Omental fat pad (tissue), 4 donors: ENCODE results near the gene ULBP1. TPM values are rescaled to one million over a fixed set of nuclear protein-coding genes. Genes with fewer than 3 reads are reported as not detected.
"Not testable (repeated sequence)": the region's sequence is repeated elsewhere in the genome, so short reads cannot be mapped to it uniquely, and the experiment has no call there.

Source experiments
- ATAC-seq: fragments of 150-250 bp; one replicate; pipeline ENCODE4 v1.9.1; 2016; ENCODE audit warnings: mild to moderate bottlenecking, moderate library complexity; ENCODE audit not compliant: low FRiP score
- DNase-seq: peaks from one replicate; pipeline ENCODE4 v3.0.0-alpha.2; 2019; ENCODE audit warnings: low spot score
- total RNA-seq, 4 donors: library from RNA; depleted of rRNA; stranded (reverse); fragments of >200 nt; gene quantifications; one replicate each; pipeline ENCODE4 v1.1.0, GENCODE V29; 2016
- TF ChIP-seq, protein P1 (sequence below), 3 donors: fragments of 450-650 bp; IDR thresholded peaks; one replicate each; pipeline ENCODE4 v1.5.1; 2016 to 2017; ENCODE audit warnings: antibody characterized with exemption in 3 of 3, mild to moderate bottlenecking in 3 of 3, moderate library complexity in 2 of 3

The ULBP1 gene
- total RNA-seq, 4 donors from 2014 or later = 0.25 to 0.37 TPM; not detected in 2

DNA sequence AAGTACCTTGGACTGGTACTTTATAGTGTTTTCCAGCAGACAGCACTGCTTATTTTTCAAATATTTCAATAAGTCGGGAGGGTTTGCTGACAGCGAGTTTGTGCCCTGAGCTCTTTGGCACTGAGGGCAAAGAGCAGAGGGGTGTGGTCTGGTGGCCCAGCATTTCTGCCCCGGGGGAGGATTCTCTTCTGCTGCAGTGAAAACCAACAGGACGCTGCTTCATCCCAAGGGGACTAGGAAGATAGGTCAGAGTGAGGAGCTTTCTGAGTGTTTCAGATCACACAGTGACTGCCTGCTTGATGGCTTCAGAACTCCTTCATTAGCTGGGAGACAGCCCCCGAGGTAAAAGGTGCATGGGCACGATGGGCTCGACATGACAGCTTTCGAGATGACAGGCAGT, 13.3 kb upstream of the ULBP1 start:
- TF ChIP-seq, protein P1, sequence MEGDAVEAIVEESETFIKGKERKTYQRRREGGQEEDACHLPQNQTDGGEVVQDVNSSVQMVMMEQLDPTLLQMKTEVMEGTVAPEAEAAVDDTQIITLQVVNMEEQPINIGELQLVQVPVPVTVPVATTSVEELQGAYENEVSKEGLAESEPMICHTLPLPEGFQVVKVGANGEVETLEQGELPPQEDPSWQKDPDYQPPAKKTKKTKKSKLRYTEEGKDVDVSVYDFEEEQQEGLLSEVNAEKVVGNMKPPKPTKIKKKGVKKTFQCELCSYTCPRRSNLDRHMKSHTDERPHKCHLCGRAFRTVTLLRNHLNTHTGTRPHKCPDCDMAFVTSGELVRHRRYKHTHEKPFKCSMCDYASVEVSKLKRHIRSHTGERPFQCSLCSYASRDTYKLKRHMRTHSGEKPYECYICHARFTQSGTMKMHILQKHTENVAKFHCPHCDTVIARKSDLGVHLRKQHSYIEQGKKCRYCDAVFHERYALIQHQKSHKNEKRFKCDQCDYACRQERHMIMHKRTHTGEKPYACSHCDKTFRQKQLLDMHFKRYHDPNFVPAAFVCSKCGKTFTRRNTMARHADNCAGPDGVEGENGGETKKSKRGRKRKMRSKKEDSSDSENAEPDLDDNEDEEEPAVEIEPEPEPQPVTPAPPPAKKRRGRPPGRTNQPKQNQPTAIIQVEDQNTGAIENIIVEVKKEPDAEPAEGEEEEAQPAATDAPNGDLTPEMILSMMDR (IDR thresholded peaks at IDR 0.05) = no peak
- DNase-seq = no peak
- ATAC-seq = no peak

DNA sequence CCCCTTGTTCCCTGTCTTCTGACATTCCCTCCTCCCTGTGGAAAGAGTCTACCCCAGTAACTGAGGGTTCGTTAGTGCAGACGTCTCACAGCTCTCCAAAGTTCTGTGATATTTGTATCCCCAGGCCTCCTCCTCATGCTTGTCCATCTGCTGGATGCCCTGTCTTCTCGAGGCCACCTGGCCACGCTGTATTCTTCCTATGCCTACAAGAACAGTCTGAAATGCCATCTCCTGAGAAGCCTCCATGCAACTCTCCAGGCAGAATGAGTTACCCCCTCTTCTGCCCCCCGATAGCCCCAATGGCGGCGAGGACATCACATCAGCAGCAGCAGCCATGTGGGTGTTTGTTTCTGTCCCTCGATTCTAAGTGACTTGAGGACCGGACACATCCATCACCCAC, 12.6 kb upstream of the ULBP1 start:
- TF ChIP-seq, protein P1 (IDR thresholded peaks at IDR 0.05) = no peak
- no peak for ATAC-seq
- DNase-seq = no peak

DNA sequence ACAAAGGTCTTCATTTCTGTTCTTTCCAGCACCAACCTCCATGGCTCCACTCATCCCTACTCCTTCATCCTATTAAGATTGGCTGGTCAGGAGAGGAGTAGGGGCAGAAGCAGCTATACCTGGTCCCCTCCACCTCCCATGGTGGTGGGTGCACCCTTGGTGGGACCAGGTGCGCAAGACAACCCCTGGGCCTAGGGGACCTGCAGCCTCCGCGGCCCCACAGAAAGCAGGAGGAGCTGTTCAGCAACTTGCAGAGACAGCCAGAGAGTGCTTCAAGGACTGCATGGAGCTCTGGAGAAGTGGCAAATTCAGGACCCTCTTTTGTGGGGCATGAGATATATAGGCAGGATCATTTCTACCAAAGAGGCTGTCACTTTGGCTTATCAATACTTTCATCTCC, 12.1 kb upstream of the ULBP1 start:
- DNase-seq (no peak), ATAC-seq (no peak)
- TF ChIP-seq, protein P1 (IDR thresholded peaks at IDR 0.05) = no peak

DNA sequence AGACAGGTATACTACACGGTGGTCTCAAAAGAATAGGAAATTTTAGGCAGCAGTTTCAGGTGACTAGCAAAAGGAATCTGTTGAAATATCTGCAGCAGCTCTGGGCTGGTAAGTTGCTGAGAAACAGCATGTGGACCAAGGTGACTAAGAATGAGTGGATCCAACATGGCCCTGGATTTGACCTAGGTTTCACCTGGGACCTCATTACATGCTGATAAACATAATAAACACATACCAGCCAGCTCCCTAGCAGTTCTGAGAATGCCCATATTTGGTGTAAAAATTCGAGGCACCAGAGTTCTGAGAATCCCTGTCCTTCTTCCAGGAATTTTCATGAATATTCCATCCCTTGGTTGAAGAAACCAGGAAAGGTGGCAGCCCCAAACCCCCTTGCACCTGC, 10.4 kb upstream of the ULBP1 start:
- not testable (repeated sequence) for ATAC-seq

DNA sequence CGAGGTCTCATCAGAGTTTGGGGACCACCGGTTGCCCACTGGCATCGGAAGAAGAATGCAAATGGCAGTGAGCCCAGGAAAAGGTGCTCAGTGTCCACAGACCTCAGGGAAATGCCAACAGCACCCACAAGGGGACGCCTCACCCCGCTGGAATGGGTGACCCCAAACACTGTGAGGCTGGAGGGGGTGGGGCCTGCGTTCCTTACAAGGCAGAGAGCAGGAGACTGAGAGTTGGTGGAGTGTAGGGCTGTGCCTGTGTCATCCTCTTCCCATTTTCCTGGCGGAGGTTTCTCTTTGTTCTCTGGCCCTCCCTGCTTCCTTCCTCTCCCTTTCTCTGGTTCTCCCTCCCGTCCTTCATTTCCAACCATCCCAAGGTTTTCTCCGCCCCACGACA, 9.8 kb upstream of the ULBP1 start:
- ATAC-seq, DNase-seq: not testable (repeated sequence)

More for the DNA sequence above, 10.4 kb upstream of the ULBP1 start:
- not testable (repeated sequence) for DNase-seq

DNA sequence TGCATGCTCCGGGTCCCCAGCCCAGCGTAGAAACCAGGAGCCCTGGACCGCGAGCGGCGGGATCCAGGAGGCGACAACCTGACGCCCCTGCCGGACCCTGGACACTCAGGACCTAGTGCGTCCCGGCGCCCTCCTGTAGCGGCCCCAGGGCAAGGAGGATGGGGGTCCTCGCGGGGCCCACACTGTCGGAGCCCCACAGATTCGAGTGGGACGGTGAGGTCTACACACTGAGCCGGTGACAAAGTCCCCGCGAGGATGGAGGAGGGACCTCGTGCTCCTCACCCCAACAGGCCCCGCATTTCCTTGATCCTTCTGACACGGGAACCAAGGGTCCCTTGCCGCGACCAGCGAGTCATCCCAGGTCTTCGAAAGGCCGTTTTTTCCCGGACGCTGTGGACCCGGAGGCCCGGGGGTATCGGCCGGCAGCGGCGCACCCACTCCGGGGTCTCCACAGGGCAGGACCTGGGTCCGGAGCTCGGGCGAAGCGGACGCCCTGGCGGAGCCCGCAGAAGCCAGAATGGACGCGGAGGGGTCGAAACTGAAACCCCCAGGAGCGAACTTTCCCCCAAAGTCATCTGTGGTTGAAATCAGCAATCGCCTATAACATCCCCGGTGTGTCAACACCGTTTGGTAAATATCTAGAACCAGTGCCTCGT, 9.3 kb upstream of the ULBP1 start:
- ATAC-seq, DNase-seq: not testable (repeated sequence)

DNA sequence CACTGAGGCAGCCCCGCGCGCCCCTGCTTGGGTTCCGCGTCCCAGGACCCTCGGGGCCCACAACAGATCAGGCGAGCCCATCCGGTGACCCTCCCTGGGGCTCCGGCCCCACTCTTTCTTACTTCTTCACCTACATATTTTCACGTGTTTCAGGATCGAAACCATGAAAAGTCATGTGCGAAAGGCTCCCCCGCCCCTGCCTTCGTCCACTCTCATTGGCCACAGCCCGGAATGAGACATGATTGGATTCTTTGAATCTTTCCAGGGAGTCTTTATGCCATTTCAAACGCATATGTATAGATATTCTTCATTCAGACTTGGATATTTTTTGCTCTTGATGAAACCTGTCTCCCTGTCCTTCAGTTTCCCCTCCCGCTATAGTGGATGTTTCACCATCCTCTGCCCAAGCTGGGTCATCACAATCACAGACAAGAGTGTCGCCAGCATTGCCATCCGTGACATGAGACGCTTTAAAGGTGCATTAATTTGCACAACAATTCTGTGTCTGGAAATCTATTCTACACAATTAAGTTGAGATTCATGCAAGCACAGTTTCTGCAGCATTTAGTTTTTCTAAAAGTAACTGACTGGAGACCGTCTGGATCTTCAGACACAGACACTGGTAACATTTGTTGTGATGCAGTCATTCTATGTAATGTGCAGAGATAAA, 8.6 kb upstream of the ULBP1 start:
- ATAC-seq, DNase-seq: not testable (repeated sequence)

DNA sequence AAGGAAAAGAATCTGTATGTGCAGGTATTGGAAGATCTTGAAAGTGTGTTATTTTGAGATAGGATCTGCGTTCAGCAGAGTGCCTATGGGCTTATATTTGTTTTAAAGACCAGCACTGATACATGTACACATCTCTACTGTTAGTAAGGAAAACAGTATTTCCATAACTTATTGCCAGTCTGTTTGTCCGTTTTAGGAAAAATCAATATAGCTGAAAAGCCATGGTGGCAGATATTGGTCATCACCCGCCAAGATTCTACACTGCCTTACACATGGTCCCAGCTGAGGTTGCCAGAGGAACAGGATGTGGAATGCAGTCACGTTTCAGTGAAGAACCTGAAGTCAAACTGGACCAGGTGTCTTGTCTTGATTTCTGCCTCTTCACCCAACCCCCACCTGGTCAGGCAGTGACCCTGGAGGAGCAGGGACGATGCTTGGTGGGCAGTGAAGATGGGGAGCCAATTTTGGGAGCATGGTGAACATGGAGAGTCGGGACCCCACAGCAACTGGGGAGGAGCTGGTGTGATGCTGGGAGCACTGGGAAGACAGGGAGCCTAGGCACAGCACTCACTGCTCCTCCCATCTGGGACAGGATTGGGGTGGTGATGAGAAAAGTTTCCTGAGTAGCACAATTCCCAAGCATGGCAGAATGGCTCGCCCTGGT, 8.0 kb upstream of the ULBP1 start:
- not testable (repeated sequence) for DNase-seq, ATAC-seq

DNA sequence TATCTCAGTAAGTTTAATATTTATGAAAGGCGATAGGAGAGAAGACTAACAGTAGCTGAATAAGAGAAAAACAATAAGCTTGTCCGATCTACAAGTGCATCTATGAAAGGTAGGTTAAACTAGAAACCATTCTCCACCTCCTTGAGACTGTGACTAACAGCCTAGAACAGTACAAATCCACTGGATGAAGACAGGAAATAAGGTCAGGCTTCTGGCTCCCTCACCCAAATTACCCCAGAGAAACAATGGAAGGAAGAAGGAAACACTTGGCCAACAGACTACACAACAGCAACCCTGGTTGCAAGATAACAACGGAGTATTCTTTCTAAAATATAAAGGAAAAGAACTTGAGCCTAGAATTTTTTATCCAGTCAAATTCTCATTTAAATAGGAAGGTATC, 5.6 kb upstream of the ULBP1 start:
- not testable (repeated sequence) for DNase-seq, ATAC-seq

DNA sequence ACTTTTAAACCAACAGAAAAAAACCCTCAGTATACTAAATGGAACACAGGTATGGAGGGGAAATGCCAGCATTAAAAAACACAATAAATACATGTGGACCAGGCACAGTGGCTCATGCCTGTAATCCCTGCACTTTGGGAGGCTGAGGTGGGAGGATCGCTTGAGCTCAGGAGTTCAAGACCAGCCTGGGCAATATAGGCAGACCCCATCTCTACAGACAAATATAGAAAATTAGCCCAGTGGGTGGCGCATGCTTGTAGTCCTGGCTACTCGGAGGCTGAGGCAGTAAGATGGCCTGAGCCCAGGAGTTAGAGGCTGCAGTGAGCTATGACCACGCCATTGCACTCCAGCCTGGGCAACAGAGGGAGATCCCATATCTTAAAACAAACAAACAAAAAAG, 3.9 kb upstream of the ULBP1 start:
- not testable (repeated sequence) for ATAC-seq, DNase-seq

DNA sequence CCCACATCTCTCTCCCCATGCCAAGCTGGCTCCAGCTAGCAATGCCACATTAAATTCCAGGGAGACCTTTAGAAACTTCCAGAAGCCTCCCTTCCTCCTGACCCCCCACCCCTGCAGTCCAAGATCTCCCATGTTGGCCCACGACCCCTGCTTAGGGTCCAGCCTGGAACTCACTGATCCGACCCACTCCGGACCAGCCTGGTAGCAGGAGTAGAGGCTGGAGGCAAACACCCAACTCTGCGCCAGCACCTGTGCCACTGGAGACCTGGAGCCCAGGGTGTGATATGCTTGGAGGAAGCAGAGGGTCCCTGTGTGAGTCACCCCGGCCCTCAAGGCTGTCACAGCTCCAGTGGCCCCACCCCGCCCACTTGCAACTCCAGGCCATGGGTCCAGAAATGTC, 3.3 kb upstream of the ULBP1 start:
- TF ChIP-seq, protein P1 (IDR thresholded peaks at IDR 0.05) = no peak
- no peak for DNase-seq
- ATAC-seq = no peak
